IPS-15b (cell line): ENCODE results near the gene COL4A4.

Experiments
- H3K27me3 ChIP-seq: one replicate; pipeline ENCODE4 v1.6.1; 2013; ENCODE audit warnings: low read length; ENCODE audit not compliant: control insufficient read depth, insufficient read depth
- H3K36me3 ChIP-seq: one replicate; pipeline ENCODE4 v1.6.1; 2013; ENCODE audit warnings: low read length; ENCODE audit not compliant: control insufficient read depth, insufficient read depth
- H3K4me1 ChIP-seq: one replicate; pipeline ENCODE4 v1.6.1; 2013; ENCODE audit warnings: mild to moderate bottlenecking, low read length; ENCODE audit not compliant: control insufficient read depth, insufficient read depth
- H3K4me3 ChIP-seq: one replicate; pipeline ENCODE4 v1.5.1; 2013; ENCODE audit warnings: low read depth, low read length
- H3K9ac ChIP-seq: one replicate; pipeline ENCODE4 v1.6.1; 2013; ENCODE audit warnings: low read depth, mild to moderate bottlenecking, low read length
- H3K9me3 ChIP-seq: one replicate; pipeline ENCODE4 v1.6.1; 2013; ENCODE audit warnings: mild to moderate bottlenecking, low read length; ENCODE audit not compliant: control insufficient read depth, insufficient read depth

COL4A4 gene

DNA sequence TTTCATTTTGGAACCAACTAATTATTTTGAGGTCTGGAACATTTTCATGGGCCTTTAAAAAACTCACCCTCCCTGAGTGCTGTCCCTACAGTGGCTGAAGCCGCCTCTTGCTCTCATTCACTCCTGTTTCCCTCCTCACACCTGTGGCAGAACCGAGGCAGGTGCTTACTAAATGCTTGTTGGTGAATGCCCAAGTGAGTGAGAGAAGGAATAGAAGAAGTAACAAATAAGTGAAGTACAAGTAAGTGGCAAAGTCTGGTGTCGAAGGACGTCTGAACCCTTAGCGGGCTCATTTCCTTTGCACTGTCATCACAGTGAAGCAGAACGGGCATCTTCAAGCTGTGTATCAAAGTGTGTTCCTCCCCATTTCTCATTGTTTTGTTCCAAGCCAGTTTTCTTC lies 192.9 kb downstream of the COL4A4 start:
- Histone ChIP-seq H3K36me3 (no peaks in the 10 kb centered on the region), H3K9ac (no peak overlapping the region), H3K27me3 (no peaks in the 10 kb centered on the region), H3K9me3 (no peaks in the 10 kb centered on the region), H3K4me3 (no peak overlapping the region), H3K4me1 (no peaks in the 10 kb centered on the region)

DNA sequence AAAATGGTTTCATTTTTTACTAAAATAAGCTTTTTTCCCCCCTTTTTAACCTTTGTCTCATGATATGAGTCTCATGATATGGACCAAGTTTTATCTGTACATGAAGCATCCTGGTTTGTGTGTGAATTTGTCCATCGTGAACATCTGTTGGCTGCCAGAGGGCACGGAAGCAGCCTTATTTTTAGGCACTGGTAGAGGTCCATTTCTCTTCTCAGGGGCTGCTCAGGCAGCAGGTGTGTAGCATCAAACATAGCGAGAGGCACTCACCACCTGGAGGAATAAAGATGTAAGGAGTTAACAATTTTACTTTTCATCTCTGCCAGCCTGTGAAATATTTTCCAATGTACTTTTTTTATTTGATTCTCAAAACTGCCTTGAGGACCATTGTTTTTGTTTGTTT lies 193.6 kb downstream of the COL4A4 start:
- Histone ChIP-seq H3K27me3 (no peaks in the 10 kb centered on the region), H3K4me3 (no peak overlapping the region), H3K9me3 (no peaks in the 10 kb centered on the region), H3K36me3 (no peaks in the 10 kb centered on the region), H3K9ac (no peak overlapping the region), H3K4me1 (no peaks in the 10 kb centered on the region)

- Histone ChIP-seq H3K4me3 (no peak overlapping the region), H3K36me3 (no peaks in the 10 kb centered on the region), H3K27me3 (no peaks in the 10 kb centered on the region), H3K9ac (no peak overlapping the region), H3K4me1 (no peaks in the 10 kb centered on the region), H3K9me3 (no peaks in the 10 kb centered on the region)
Observed at GRCh38 chr2:226969417-226970080, 194.5 kb downstream of the COL4A4 start.

GRCh38 chr2:226965376-226965775 lies 198.6 kb downstream of the COL4A4 start:
- Histone ChIP-seq H3K4me3 (no peak overlapping the region), H3K9me3 (no peaks in the 10 kb centered on the region), H3K27me3 (no peaks in the 10 kb centered on the region)

GRCh38 chr2:226963528-226963927 lies 200.5 kb downstream of the COL4A4 start:
- no peaks in the 10 kb centered on the region for H3K36me3 ChIP-seq

More at GRCh38 chr2:226965376-226965775, 198.6 kb downstream of the COL4A4 start:
- no peaks in the 10 kb centered on the region for H3K4me1 ChIP-seq
- H3K36me3 ChIP-seq = no peaks in the 10 kb centered on the region
- no peak overlapping the region for H3K9ac ChIP-seq

DNA sequence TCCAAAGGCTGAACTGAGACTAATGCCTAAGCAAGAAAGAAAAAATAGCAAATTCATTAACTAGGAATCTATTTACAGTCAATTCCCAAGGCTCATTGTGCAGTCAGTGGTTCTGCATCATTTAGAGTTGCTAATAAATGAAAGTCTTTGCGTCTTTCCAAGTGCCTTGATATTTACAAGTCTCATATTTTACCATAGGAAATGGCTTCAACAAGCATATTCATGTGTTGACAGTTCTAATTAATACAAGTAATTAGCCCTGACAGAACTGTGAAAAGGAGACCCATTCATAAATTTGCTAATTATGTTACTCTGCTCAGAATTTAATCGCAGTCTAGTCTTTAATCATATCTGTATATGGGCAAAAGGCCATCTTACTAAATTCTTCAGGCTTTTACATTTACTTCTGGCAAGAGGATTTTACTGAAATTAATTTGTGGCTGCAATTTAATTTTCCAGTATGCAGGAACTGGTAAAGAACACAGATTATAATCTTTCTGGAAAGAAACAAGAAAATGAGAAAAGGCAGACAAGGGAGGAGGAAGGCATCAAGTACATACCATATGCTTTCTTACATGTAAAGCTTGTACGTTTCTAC lies 201.7 kb downstream of the COL4A4 start:
- Histone ChIP-seq H3K4me1 (no peaks in the 10 kb centered on the region), H3K36me3 (no peaks in the 10 kb centered on the region), H3K9ac (no peak overlapping the region), H3K4me3 (no peak overlapping the region), H3K27me3 (no peaks in the 10 kb centered on the region), H3K9me3 (no peaks in the 10 kb centered on the region)

More at GRCh38 chr2:226963528-226963927, 200.5 kb downstream of the COL4A4 start:
- Histone ChIP-seq H3K27me3 (no peaks in the 10 kb centered on the region), H3K4me1 (no peaks in the 10 kb centered on the region), H3K9ac (no peak overlapping the region), H3K4me3 (no peak overlapping the region), H3K9me3 (no peaks in the 10 kb centered on the region)

DNA sequence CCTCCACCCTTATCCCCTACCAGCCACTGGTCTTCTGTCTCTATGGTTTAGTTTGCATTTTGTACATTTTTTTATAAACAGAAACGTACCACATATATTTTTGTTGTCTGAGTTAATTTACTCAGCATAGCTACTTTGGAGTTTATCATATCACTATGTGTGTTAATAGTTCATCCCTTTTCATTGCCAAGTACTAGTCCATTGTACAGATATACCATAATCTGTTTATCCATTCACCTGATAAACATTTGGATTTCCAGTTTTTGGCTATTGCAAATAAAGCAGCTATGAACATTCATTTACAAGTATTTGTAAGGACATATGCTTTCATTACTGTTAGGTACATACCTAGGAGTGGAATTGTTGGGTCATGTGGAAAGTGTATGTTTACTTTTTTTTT lies 204.6 kb downstream of the COL4A4 start:
- H3K4me1 ChIP-seq = no peaks in the 10 kb centered on the region
- no peak overlapping the region for H3K4me3 ChIP-seq
- no peaks in the 10 kb centered on the region for H3K27me3 ChIP-seq
- no peaks in the 10 kb centered on the region for H3K9me3 ChIP-seq
- H3K36me3 ChIP-seq = no peaks in the 10 kb centered on the region
- no peak overlapping the region for H3K9ac ChIP-seq

- H3K4me1 ChIP-seq = no peaks in the 10 kb centered on the region
- no peaks in the 10 kb centered on the region for H3K27me3 ChIP-seq
- no peaks in the 10 kb centered on the region for H3K9me3 ChIP-seq
- H3K4me3 ChIP-seq = no peak overlapping the region
- no peaks in the 10 kb centered on the region for H3K36me3 ChIP-seq
- H3K9ac ChIP-seq = no peak overlapping the region
Observed at GRCh38 chr2:226956659-226957058, 207.3 kb downstream of the COL4A4 start.

- Histone ChIP-seq H3K4me3 (no peak overlapping the region), H3K9me3 (no peaks in the 10 kb centered on the region), H3K27me3 (no peaks in the 10 kb centered on the region), H3K4me1 (no peaks in the 10 kb centered on the region), H3K36me3 (no peaks in the 10 kb centered on the region), H3K9ac (no peak overlapping the region)
Observed at GRCh38 chr2:226953826-226954225, 210.2 kb downstream of the COL4A4 start.

DNA sequence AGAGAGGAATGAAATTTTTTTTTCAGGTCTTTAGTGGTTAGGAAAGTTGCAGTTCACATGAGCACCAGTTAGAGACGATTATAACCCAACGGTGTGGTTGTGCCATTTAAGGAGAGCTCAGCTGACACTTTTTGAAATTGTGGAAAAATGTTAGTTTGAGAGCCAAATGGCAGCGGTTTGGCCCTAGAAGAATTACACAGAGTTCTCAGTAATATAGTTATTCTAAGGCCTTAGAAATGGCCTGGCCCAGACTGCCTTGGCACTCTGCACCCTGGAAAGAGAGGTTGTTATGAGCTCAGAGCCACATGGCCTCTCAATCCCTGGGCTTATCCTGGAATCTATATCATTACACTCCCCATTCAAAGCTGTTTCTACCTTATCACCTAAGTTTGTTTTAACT lies 210.8 kb downstream of the COL4A4 start:
- no peak overlapping the region for H3K9ac ChIP-seq
- no peaks in the 10 kb centered on the region for H3K9me3 ChIP-seq
- no peak overlapping the region for H3K4me3 ChIP-seq
- no peaks in the 10 kb centered on the region for H3K36me3 ChIP-seq
- no peaks in the 10 kb centered on the region for H3K4me1 ChIP-seq
- no peaks in the 10 kb centered on the region for H3K27me3 ChIP-seq
